Activated B cell treated with CpG ODN at 0.5 μM for 24 hours (primary cell): ENCODE results near the gene ADAM8. TPM values are rescaled to one million over a fixed set of nuclear protein-coding genes. Genes with fewer than 3 reads are reported as not detected.

Source experiments
- ATAC-seq: fragments of 200-7000 bp; cut with Tn5 transposase; one replicate; pipeline ENCODE4 v1.10.0; 2021; ENCODE audit warnings: low read depth, mild to moderate bottlenecking, moderate library complexity
- CTCF ChIA-PET: fragments of 350-600 bp; sonication (Branson Sonifier 250); formaldehyde crosslinking; loops from one replicate; lab custom pipeline; 2021; ENCODE audit warnings: antibody characterized with exemption; lab: Charles Lee
- POLR2A ChIA-PET: fragments of 350-600 bp; sonication (Branson Sonifier 250); formaldehyde crosslinking; loops from one replicate; lab custom pipeline; 2021; ENCODE audit warnings: antibody characterized with exemption; lab: Charles Lee
- DNase-seq: peaks from one replicate; pipeline ENCODE4 v3.0.0; 2022
- H3K27ac Mint-ChIP-seq: one replicate; pipeline ENCODE4 v1.8.0; 2020; ENCODE audit warnings: mixed read lengths
- H3K27me3 Mint-ChIP-seq: one replicate; pipeline ENCODE4 v1.8.0; 2021; ENCODE audit warnings: mixed read lengths
- H3K36me3 Mint-ChIP-seq: one replicate; pipeline ENCODE4 v1.8.0; 2021; ENCODE audit warnings: low read depth, mixed read lengths
- H3K4me1 Mint-ChIP-seq: one replicate; pipeline ENCODE4 v1.8.0; 2021; ENCODE audit warnings: mixed read lengths
- H3K4me3 Mint-ChIP-seq: one replicate; pipeline ENCODE4 v1.8.0; 2020; ENCODE audit warnings: mild to moderate bottlenecking, mixed read lengths
- H3K9me3 Mint-ChIP-seq: one replicate; pipeline ENCODE4 v1.8.0; 2020; ENCODE audit warnings: mixed read lengths
- CTCF ChIP-seq: fragments of 200-600 bp; IDR thresholded peaks from one replicate; pipeline ENCODE4 v1.8.0; 2022; ENCODE audit warnings: antibody characterized with exemption, mild to moderate bottlenecking
- intact Hi-C: fragments of 100-400 bp; cut with micrococcal nuclease; formaldehyde crosslinking; loops from one replicate; pipeline ENCODE4 v1.15.1; 2024
- total RNA-seq: library from RNA; stranded (reverse); gene quantifications from 2 replicates; pipeline ENCODE4 v1.2.3, GENCODE V29; 2022

The ADAM8 gene
- total RNA-seq, 1 donor from 2014 or later, result 152 TPM

GRCh38 chr10:133292919-133293809 is 16.5 kb upstream of the ADAM8 start:
- TF ChIP-seq CTCF, result no peak
- ChIA-PET POLR2A (interaction anchor here (0.7 to 1.2 kb wide), 2 partner anchors 15 to 28 kb away, joined by 3 read pairs; no protein-coding TSS in a partner anchor), CTCF (no interaction called here)
- intact Hi-C loops, result no loop called here
- Mint-ChIP-seq H3K27me3 (no peaks in the 10 kb centered on the region), H3K9me3 (no peaks in the 10 kb centered on the region), H3K4me1 (no peaks in the 10 kb centered on the region), H3K4me3 (no peak overlapping the region), H3K36me3 (peaks cover 75% of the 10 kb centered on the region), H3K27ac (no peak overlapping the region)
- ATAC-seq (no peak), DNase-seq (no peak)

GRCh38 chr10:133289761-133290160 is 13.1 kb upstream of the ADAM8 start:
- H3K4me3 Mint-ChIP-seq, result no peak overlapping the region

GRCh38 chr10:133287832-133288500 is 11.3 kb upstream of the ADAM8 start:
- H3K36me3 Mint-ChIP-seq, result peaks cover 78% of the 10 kb centered on the region
- no peaks in the 10 kb centered on the region for H3K27me3 Mint-ChIP-seq
- no peak for ATAC-seq
- DNase-seq, result no peak
- intact Hi-C loops, result no loop called here
- no peak overlapping the region for H3K27ac Mint-ChIP-seq
- TF ChIP-seq CTCF, result no peak
- no peaks in the 10 kb centered on the region for H3K4me1 Mint-ChIP-seq
- ChIA-PET CTCF (no interaction called here), POLR2A (no interaction called here)
- H3K4me3 Mint-ChIP-seq, result no peak overlapping the region
- H3K9me3 Mint-ChIP-seq, result no peaks in the 10 kb centered on the region

More at GRCh38 chr10:133289761-133290160, 13.1 kb upstream of the ADAM8 start:
- no peak for ATAC-seq
- Mint-ChIP-seq H3K9me3 (no peaks in the 10 kb centered on the region), H3K27ac (no peak overlapping the region), H3K36me3 (peaks cover 75% of the 10 kb centered on the region), H3K27me3 (no peaks in the 10 kb centered on the region), H3K4me1 (no peaks in the 10 kb centered on the region)
- ChIA-PET CTCF (no interaction called here), POLR2A (no interaction called here)
- no peak for DNase-seq
- TF ChIP-seq CTCF, result no peak
- intact Hi-C loops, result no loop called here

GRCh38 chr10:133286366-133286765 is 9.7 kb upstream of the ADAM8 start:
- Mint-ChIP-seq H3K4me3 (no peak overlapping the region), H3K9me3 (no peaks in the 10 kb centered on the region), H3K27me3 (no peaks in the 10 kb centered on the region), H3K27ac (no peak overlapping the region), H3K4me1 (no peaks in the 10 kb centered on the region), H3K36me3 (peaks cover 84% of the 10 kb centered on the region)
- intact Hi-C loops, result no loop called here
- no peak for ATAC-seq
- ChIA-PET CTCF (no interaction called here), POLR2A (no interaction called here)
- TF ChIP-seq CTCF, result no peak
- no peak for DNase-seq

- CTCF ChIA-PET, result interaction anchor here (1.9 kb wide), 1 partner anchor 23 kb away, joined by 5 read pairs; no protein-coding TSS in a partner anchor
- Mint-ChIP-seq H3K4me1 (no peaks in the 10 kb centered on the region), H3K36me3 (peaks cover 82% of the 10 kb centered on the region), H3K27me3 (no peaks in the 10 kb centered on the region), H3K9me3 (no peaks in the 10 kb centered on the region), H3K27ac (no peak overlapping the region), H3K4me3 (no peak overlapping the region)
- POLR2A ChIA-PET, result interaction anchor here (1.5 kb wide), 1 partner anchor 9 kb away, joined by 9 read pairs; the partner anchor contains the start of gene ADAM8
- no peak for DNase-seq
- ATAC-seq, result no peak
- intact Hi-C loops, result no loop called here
- no peak for TF ChIP-seq CTCF
Observed at GRCh38 chr10:133285217-133285616, 8.5 kb upstream of the ADAM8 start.
